Fibroblast of villous mesenchyme (primary cell): ENCODE measurements around the gene PDILT. TPM values are rescaled to one million over a fixed set of nuclear protein-coding genes. Genes with fewer than 3 reads are reported as not detected.

Experiments used
- DNase-seq: peaks from one replicate; pipeline ENCODE4 v3.0.0-alpha.2; 2010; ENCODE audit warnings: low read depth
- H3K4me3 ChIP-seq: 2 replicates; pipeline ENCODE4 v1.5.1; 2011; ENCODE audit warnings: low read depth, mild to moderate bottlenecking, low read length
- total RNA-seq: library from RNA; depleted of rRNA; stranded (reverse); fragments of >200 nt; gene quantifications from 2 replicates; pipeline ENCODE4 v1.2.3, GENCODE V29; 2012
- TF ChIP-seq, protein P1 (sequence below): IDR thresholded peaks from 2 replicates; pipeline ENCODE4 v1.5.1; 2012; ENCODE audit warnings: low read depth, mild to moderate bottlenecking, low read length; ENCODE audit not compliant: insufficient read depth

Gene PDILT
- total RNA-seq, 1 donor = not detected

DNA sequence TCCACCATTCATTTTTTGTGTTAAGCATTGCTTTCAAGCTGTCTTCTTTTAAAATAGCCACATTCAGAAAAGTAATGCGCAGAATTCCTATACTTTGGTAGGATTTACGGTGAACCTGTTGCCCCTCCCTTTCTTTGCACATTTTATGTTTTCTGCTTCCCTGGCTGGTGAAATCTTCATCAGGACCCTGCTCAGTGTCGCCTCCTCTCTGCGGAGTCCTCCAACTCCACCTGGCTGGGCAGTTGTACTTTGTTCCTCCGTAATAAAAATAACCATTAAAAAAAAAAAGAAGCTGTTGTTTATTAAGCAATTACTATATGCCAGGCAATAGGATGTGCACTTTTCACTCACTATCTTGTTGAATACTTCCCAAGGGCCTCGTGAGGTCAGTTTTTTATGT lies 54.9 kb downstream of the PDILT start:
- no peak overlapping the region for H3K4me3 ChIP-seq
- TF ChIP-seq, protein P1, sequence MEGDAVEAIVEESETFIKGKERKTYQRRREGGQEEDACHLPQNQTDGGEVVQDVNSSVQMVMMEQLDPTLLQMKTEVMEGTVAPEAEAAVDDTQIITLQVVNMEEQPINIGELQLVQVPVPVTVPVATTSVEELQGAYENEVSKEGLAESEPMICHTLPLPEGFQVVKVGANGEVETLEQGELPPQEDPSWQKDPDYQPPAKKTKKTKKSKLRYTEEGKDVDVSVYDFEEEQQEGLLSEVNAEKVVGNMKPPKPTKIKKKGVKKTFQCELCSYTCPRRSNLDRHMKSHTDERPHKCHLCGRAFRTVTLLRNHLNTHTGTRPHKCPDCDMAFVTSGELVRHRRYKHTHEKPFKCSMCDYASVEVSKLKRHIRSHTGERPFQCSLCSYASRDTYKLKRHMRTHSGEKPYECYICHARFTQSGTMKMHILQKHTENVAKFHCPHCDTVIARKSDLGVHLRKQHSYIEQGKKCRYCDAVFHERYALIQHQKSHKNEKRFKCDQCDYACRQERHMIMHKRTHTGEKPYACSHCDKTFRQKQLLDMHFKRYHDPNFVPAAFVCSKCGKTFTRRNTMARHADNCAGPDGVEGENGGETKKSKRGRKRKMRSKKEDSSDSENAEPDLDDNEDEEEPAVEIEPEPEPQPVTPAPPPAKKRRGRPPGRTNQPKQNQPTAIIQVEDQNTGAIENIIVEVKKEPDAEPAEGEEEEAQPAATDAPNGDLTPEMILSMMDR = no peak
- no peak for DNase-seq

DNA sequence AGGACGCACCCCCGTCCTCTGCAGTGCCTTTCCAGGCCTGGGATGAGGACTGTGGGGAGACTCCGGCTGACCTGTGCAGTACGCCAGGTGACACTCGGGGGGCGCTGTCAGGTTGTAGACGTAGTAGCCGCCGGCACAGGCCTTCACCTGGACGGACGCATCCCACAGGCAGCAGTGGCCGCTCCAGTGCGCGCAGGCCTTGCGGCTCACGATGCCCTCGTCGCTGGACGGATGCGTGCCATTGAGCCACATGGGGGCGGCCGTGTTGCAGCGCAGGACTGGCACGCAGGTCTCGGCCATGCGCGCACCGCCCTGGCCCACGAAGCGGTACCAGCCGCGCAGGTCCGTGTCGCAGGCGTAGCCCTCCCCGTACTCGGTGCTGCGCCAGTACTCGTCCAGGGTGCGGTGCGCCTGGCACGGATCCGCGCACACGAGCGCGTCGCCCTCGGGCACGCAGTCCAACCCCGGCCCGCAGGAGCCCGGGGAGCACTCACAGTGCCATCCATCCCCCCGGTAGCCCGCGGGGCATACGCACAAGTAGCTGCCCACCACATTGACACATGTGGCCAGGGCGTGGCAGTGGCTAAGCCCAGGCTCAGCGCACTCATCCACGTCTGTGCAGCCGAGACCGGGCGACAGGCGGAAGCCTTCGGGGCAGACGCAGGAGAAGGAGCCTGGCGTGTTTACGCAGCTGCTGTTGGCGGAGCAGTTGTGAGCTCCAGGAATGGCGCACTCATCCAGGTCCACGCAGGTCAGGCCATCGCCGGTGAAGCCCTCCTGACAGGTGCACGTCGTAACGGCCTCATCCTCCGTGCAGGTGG lies 56.0 kb downstream of the PDILT start:
- H3K4me3 ChIP-seq = no peak overlapping the region
- TF ChIP-seq, protein P1 = no peak
- DNase-seq = no peak

DNA sequence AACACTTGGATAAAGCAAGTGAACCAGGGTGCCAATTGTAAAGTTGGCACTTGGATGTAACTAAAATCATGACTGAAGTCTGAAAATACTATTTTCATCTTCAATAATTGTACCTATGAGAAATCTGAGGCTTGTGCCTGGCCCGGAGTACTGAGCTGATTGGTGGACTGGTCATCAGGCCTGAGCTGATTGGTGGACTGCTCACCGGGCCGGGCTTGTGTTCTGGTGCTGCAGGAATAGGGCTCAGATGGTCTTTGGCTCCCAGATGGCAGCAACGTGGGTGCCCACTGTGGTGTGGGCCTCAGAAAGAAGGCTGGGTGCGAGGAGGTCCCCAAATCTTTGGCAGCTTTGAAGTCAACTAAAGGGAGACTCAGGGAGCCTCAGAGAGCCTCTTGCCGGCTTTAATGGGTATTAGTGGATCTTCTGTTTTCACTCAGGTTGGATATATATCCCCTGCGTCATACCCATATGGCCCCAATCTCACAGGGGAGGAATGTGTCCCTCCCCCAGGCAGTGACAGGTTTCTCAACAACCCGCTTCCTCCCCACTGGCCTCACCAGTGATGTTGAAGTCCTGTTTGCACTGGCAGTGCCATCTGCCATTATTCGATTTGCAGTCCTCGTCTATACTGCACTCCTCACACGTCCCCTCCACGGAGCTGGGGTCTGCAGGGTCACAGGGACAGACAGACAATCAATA lies 56.7 kb downstream of the PDILT start:
- TF ChIP-seq, protein P1 = no peak
- no peak for DNase-seq
- no peak overlapping the region for H3K4me3 ChIP-seq

DNA sequence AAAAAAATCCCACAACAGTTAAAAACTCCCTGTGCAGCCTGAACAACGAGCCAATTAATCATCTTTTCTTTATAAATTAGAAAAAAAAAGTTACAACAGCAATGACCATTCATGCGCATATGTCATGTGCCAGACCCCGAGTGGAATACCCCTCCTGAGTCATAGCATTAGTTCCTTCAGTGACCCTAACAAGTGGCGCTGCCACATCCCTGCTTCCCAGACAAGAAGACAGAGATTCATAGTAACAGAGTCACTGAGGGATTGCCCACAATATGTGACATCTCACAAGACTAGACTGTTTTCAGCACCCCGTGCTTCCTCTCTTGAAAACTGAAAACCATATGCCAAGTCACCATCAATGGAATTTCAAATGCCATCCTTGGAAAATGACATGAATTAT lies 59.9 kb downstream of the PDILT start:
- no peak for DNase-seq
- no peak overlapping the region for H3K4me3 ChIP-seq
- TF ChIP-seq, protein P1 = no peak

DNA sequence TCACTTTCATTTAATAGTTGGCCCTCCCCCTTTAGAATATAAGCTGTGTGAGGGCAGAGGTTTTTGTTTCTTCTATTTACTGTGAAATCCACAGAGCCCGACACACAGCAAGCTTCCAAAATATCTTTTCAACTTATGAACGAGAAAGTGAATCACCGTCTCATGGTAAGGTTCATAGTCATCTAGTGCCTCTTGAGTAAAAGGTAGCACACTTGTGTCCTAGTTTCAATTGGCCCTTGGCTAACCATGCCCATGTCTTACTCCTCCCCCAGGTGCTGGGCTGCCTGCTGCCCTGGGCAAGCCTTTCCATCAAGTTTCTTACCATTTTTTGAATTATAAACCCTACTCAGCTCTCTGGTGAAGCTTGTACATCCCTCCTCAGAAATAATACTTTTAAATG lies 64.8 kb downstream of the PDILT start:
- no peak overlapping the region for H3K4me3 ChIP-seq
- no peak for DNase-seq
- TF ChIP-seq, protein P1 = no peak

DNA sequence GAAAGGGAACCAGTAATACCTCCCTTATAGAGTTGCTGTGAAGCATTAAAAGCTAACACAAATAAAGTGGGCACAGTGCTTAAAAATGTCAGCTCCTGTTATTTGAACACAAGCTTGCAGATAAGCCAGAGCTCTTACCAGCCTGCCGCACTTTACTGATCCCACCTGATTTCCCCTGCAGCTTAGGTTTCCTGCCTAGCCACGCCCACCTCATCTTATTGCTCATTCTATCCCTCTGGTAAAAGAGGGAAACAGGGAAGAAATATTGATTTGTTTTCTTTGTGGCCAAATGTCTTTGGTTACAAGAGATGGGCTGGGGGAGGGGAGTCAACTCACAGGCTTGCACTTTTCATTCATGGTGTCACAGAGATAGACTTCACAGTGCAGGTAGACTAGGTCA lies 67.6 kb downstream of the PDILT start:
- TF ChIP-seq, protein P1 = no peak
- H3K4me3 ChIP-seq = no peak overlapping the region
- no peak for DNase-seq
